ENCODE measurements around the gene SEC24C.
"Not testable (repeated sequence)": the region's sequence is repeated elsewhere in the genome, so short reads cannot be mapped to it uniquely, and the experiment has no call there.

Gene SEC24C

GRCh38 chr10:73779539-73780197 lies 35.5 kb downstream of the SEC24C start:
- H3K36me3 ChIP-seq (ENCODE audit: control insufficient read depth, insufficient read depth, low read length): peaks cover 4% of the 10 kb centered on the region

DNA sequence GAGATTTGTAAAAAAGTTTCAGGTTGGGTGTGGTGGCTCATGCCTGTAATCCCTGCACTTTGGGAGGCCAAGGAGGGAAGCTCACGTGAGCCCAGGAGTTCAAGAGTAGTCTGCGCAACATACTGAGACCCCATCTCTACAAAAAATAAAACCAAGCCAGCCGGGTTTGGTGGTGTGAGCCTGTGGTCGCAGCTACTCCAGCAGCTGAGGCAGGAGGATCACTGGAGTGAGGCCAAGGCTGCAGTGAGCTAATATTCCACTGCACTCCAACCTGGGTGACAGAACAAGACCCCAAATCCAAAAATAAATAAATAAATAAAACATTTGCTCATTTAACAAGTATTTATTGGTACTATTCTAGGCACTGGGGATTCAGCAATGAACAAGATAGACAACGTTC lies 36.1 kb downstream of the SEC24C start:
- Histone ChIP-seq H3K4me3 (ENCODE audit: low read depth, low read length) (peak overlapping the region; percentile 88), H3K27me3 (ENCODE audit: control insufficient read depth, insufficient read depth, low read length) (no peaks in the 10 kb centered on the region), H3K9ac (ENCODE audit: low read depth, low read length) (no peak overlapping the region), H3K4me1 (ENCODE audit: control insufficient read depth, insufficient read depth, low read length) (peaks cover 2% of the 10 kb centered on the region), H3K36me3 (ENCODE audit: control insufficient read depth, insufficient read depth, low read length) (peaks cover 4% of the 10 kb centered on the region), H3K9me3 (ENCODE audit: control insufficient read depth, insufficient read depth, low read length) (no peaks in the 10 kb centered on the region)

More at GRCh38 chr10:73779539-73780197, 35.5 kb downstream of the SEC24C start:
- Histone ChIP-seq H3K27me3 (ENCODE audit: control insufficient read depth, insufficient read depth, low read length) (no peaks in the 10 kb centered on the region), H3K9me3 (ENCODE audit: control insufficient read depth, insufficient read depth, low read length) (no peaks in the 10 kb centered on the region), H3K9ac (ENCODE audit: low read depth, low read length) (no peak overlapping the region), H3K4me3 (ENCODE audit: low read depth, low read length) (no peak overlapping the region), H3K4me1 (ENCODE audit: control insufficient read depth, insufficient read depth, low read length) (peaks cover 2% of the 10 kb centered on the region)

DNA sequence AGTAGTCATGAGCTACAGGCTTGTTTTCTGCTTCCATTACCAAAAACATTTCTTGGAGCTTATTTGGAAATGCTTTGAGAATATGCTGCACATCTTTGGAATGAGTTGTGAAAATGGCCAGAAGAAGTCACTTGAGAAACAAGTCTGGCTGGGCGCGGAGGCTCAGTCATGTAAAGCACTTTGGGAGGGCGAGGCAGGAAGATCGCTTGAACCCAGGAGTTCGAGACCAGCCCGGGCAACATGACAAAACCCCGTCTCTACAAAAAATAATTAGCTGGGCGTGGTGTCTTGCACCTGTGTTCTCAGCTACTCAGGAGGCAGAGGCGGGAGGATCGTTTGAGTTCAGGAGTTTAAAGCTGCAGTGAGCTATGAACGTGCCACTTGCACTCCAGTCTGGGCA lies 36.8 kb downstream of the SEC24C start:
- peaks cover 2% of the 10 kb centered on the region for H3K4me1 ChIP-seq (ENCODE audit: control insufficient read depth, insufficient read depth, low read length)
- H3K9ac ChIP-seq (ENCODE audit: low read depth, low read length): peak overlapping the region; percentile 91
- no peaks in the 10 kb centered on the region for H3K9me3 ChIP-seq (ENCODE audit: control insufficient read depth, insufficient read depth, low read length)
- H3K36me3 ChIP-seq (ENCODE audit: control insufficient read depth, insufficient read depth, low read length): peaks cover 4% of the 10 kb centered on the region
- H3K4me3 ChIP-seq (ENCODE audit: low read depth, low read length): peak overlapping the region; percentile 88
- H3K27me3 ChIP-seq (ENCODE audit: control insufficient read depth, insufficient read depth, low read length): no peaks in the 10 kb centered on the region

DNA sequence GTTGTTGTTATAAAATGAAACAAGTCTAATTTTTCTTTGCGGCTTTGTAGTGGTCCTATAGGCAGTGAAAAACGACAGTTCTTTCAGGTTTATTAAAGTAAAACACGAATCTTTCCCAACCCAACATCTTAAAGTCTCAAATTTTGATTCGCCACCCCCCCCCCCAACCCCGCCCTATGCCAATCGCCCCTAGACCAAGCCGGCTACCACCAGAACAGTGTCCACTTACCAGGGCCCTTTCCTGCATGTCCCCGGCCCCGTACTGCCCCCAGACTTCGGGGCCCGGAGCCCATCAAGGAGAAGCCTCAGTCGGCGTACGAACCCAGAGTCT lies 37.3 kb downstream of the SEC24C start:
- Histone ChIP-seq H3K4me3 (ENCODE audit: low read depth, low read length) (peak overlapping the region; percentile 88), H3K36me3 (ENCODE audit: control insufficient read depth, insufficient read depth, low read length) (peaks cover 4% of the 10 kb centered on the region), H3K9me3 (ENCODE audit: control insufficient read depth, insufficient read depth, low read length) (no peaks in the 10 kb centered on the region), H3K27me3 (ENCODE audit: control insufficient read depth, insufficient read depth, low read length) (no peaks in the 10 kb centered on the region), H3K4me1 (ENCODE audit: control insufficient read depth, insufficient read depth, low read length) (peaks cover 4% of the 10 kb centered on the region), H3K9ac (ENCODE audit: low read depth, low read length) (peak overlapping the region; percentile 91)

- H3K27me3 ChIP-seq (ENCODE audit: control insufficient read depth, insufficient read depth, low read length): no peaks in the 10 kb centered on the region
- H3K9me3 ChIP-seq (ENCODE audit: control insufficient read depth, insufficient read depth, low read length): no peaks in the 10 kb centered on the region
- peaks cover 4% of the 10 kb centered on the region for H3K36me3 ChIP-seq (ENCODE audit: control insufficient read depth, insufficient read depth, low read length)
- H3K4me1 ChIP-seq (ENCODE audit: control insufficient read depth, insufficient read depth, low read length): peaks cover 6% of the 10 kb centered on the region
- H3K9ac ChIP-seq (ENCODE audit: low read depth, low read length): peak within 1 kb of the TSS; percentile 91
- H3K4me3 ChIP-seq (ENCODE audit: low read depth, low read length): peak within 1 kb of the TSS; percentile 88
Observed at GRCh38 chr10:73781879-73782748, 37.9 kb downstream of the SEC24C start, which contains the start of gene CHCHD1. TSS of gene CHCHD1 (plus strand) at chr10:73782048. CDS start at chr10:73782076, 28 bp downstream.

DNA sequence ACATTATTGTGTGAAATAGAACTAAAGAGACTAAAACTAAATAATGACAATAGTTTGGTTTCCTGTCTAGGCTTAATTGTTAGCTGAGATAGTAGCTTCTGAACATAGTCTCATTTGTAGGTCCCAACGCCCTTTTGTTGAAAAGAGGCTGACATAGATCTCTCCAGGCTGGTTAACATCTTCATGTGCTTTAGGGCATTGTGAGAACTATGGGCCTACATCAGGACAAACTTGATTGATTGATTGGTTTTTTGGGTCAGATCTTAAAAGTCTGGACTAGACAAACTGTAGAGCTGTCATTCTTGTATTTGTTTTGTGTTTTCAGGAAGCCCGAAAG lies 38.5 kb downstream of the SEC24C start:
- H3K9me3 ChIP-seq (ENCODE audit: control insufficient read depth, insufficient read depth, low read length): no peaks in the 10 kb centered on the region

DNA sequence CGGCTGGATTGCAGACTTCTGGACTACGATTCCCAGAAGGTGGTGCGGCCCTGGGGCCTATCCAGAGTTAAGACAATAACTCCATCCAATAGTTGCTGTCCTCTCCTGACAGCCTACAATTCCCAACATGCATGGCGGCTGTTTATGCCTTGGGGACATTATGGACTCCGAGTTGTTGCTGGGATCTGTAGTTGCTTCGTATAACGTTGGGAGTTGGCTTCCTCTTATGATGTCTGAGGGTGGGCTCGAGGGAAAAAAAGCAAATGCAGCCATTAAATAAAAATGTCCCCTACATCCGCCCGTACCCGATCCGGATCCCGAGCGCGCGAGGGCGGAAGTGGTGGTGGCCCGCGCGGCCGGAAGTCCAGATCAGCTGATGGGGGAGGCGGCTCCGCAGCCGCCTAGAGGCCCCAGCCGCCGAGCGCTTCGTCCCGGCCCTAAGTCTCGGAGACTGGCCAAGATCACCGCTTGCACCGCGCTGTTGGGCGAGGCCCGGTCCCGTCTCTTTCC lies 41.1 kb downstream of the SEC24C start, which contains the start of gene ZSWIM8:
ZSWIM8 (plus strand) TSS at position 396 of the 510 bp plus-strand sequence. CDS start 273 bp downstream, outside the sequence.
- Histone ChIP-seq H3K36me3 (ENCODE audit: control insufficient read depth, insufficient read depth, low read length) (peaks cover 9% of the 10 kb centered on the region), H3K9ac (ENCODE audit: low read depth, low read length) (peak within 1 kb of the TSS; percentile 37), H3K4me3 (ENCODE audit: low read depth, low read length) (peak within 1 kb of the TSS; percentile 79), H3K27me3 (ENCODE audit: control insufficient read depth, insufficient read depth, low read length) (no peaks in the 10 kb centered on the region), H3K9me3 (ENCODE audit: control insufficient read depth, insufficient read depth, low read length) (no peaks in the 10 kb centered on the region), H3K4me1 (ENCODE audit: control insufficient read depth, insufficient read depth, low read length) (peaks cover 6% of the 10 kb centered on the region)

More for the DNA sequence above, 38.5 kb downstream of the SEC24C start:
- H3K9ac ChIP-seq (ENCODE audit: low read depth, low read length): peak overlapping the region; percentile 91
- H3K4me3 ChIP-seq (ENCODE audit: low read depth, low read length): peak overlapping the region; percentile 88
- peaks cover 4% of the 10 kb centered on the region for H3K36me3 ChIP-seq (ENCODE audit: control insufficient read depth, insufficient read depth, low read length)
- no peaks in the 10 kb centered on the region for H3K27me3 ChIP-seq (ENCODE audit: control insufficient read depth, insufficient read depth, low read length)
- H3K4me1 ChIP-seq (ENCODE audit: control insufficient read depth, insufficient read depth, low read length): peaks cover 6% of the 10 kb centered on the region

DNA sequence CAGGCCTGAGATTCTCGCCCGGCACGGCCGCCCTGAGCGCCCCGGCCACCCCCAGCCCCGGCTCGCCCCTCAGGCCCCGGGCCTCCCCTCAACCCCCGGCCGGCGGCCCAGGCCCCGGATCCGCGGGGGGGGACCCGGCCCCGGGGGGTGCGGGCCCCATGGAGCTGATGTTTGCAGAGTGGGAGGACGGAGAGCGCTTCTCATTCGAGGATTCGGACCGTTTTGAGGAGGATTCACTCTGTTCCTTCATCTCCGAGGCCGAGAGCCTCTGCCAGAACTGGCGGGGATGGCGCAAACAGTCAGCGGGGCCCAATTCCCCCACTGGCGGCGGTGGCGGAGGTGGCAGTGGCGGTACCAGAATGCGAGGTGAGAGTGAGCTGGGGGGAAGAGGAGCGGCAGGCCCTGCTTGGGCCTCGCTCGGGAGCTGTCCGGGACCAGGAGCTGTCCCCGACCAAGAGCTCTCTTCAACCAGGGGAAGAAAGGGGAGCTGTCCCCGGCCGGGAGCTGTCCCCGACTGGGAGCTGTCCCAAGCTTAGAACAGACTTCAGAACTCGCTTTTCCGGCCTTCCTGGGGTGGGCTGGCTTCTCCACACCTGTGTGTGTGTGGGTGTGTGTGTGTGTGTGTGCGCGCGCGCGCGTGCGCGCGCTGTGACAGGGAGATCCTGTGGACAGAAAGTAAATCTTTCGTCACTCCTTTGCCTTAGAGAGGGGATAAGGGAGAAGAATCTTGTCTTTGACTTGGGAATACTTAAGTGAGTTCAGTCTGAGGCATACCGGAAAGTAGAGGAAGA lies 41.7 kb downstream of the SEC24C start:
- Histone ChIP-seq H3K4me1 (ENCODE audit: control insufficient read depth, insufficient read depth, low read length) (peaks cover 4% of the 10 kb centered on the region), H3K36me3 (ENCODE audit: control insufficient read depth, insufficient read depth, low read length) (peaks cover 11% of the 10 kb centered on the region), H3K9me3 (ENCODE audit: control insufficient read depth, insufficient read depth, low read length) (no peaks in the 10 kb centered on the region), H3K4me3 (ENCODE audit: low read depth, low read length) (peak overlapping the region; percentile 79), H3K27me3 (ENCODE audit: control insufficient read depth, insufficient read depth, low read length) (no peaks in the 10 kb centered on the region), H3K9ac (ENCODE audit: low read depth, low read length) (peak overlapping the region; percentile 37)

DNA sequence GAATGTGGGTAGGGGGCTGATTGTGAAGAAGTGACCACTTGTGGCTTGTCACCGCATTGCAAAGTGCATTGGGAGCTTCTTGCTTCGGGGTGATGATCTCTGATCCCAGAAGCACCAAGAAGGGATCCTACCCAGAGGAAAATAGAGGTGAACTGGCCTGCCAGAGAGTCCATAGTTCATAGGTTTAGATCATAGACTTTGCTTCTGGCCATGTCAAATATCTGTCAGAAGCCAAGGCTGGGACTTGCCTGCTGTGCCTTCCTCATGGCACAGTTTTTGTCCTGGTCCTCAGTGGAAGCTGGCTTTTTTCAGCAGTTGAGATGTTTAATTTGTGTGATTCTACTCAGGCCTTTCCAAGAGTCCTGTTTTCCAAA lies 42.3 kb downstream of the SEC24C start:
- H3K27me3 ChIP-seq (ENCODE audit: control insufficient read depth, insufficient read depth, low read length): no peaks in the 10 kb centered on the region
- H3K4me3 ChIP-seq (ENCODE audit: low read depth, low read length): peak overlapping the region; percentile 79
- peak overlapping the region; percentile 37 for H3K9ac ChIP-seq (ENCODE audit: low read depth, low read length)
- H3K9me3 ChIP-seq (ENCODE audit: control insufficient read depth, insufficient read depth, low read length): no peaks in the 10 kb centered on the region
- H3K36me3 ChIP-seq (ENCODE audit: control insufficient read depth, insufficient read depth, low read length): peaks cover 17% of the 10 kb centered on the region
- peaks cover 4% of the 10 kb centered on the region for H3K4me1 ChIP-seq (ENCODE audit: control insufficient read depth, insufficient read depth, low read length)

DNA sequence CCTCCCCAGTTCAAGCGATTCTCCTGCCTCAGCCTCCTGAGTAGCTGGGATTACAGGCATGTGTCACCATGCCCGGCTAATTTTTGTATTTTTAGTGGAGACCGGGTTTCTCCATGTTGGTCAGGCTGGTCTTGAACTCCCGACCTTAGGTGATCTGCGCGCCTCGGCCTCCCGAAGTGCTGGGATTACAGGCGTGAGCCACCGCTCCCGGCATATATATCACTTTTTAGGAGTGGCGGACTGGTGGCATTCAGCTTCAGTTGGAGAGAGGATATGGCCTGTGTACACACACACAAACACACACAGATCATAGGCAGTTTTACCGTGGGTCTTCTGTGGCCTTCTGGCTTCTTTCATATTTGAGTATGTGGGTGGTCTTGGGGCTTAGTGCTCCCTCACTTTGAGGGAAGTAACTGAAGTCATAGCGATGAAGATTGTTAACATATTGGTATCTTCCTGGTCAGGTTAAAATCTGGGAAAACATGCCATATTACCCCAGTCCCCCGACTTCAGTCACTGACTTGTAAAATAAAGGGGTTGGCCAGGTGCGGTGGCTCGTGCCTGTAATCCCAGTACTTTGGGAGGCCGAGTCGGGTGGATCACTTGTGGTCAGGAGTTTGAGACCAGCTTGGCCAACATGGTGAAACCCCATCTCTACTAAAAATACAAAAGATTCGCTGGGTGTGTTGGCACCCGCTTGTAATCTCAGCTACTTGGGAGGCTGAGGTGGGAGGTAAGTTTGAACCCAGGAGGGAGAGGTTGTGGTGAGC lies 43.0 kb downstream of the SEC24C start:
- H3K27me3 ChIP-seq (ENCODE audit: control insufficient read depth, insufficient read depth, low read length); H3K4me3 ChIP-seq (ENCODE audit: low read depth, low read length); H3K9ac ChIP-seq (ENCODE audit: low read depth, low read length): not testable (repeated sequence)

More for the DNA sequence above, 43.0 kb downstream of the SEC24C start:
- H3K4me1 ChIP-seq (ENCODE audit: control insufficient read depth, insufficient read depth, low read length); H3K9me3 ChIP-seq (ENCODE audit: control insufficient read depth, insufficient read depth, low read length): not testable (repeated sequence)
- peaks cover 23% of the 10 kb centered on the region for H3K36me3 ChIP-seq (ENCODE audit: control insufficient read depth, insufficient read depth, low read length)

All from iPS-15b (cell line).